HAP-1 (cell line): ENCODE data around the gene CAND1.
"Not testable (repeated sequence)": the region's sequence is repeated elsewhere in the genome, so short reads cannot be mapped to it uniquely, and the experiment has no call there.

Experiments used
- DNase-seq, 2 experiments: peaks; one replicate each; pipeline ENCODE4 v3.0.0-alpha.2; 2016 to 2020; ENCODE audit warnings: low spot score in 2 of 2
- H3K27me3 ChIP-seq: fragments of 250-450 bp; sonication (Bioruptor Pico); 2 replicates; pipeline ENCODE4 v1.5.1; 2020; ENCODE audit warnings: low read depth, mild to moderate bottlenecking, moderate library complexity
- H3K36me3 ChIP-seq: fragments of 250-450 bp; sonication (Bioruptor Pico); replicated peaks from 2 replicates; pipeline ENCODE4 v1.5.1; 2020; ENCODE audit warnings: mild to moderate bottlenecking
- H3K4me1 ChIP-seq: fragments of 250-450 bp; sonication (Bioruptor Pico); 2 replicates; pipeline ENCODE4 v1.5.1; 2020; ENCODE audit warnings: mild to moderate bottlenecking
- H3K4me3 ChIP-seq: fragments of 250-450 bp; sonication (Bioruptor Pico); 2 replicates; pipeline ENCODE4 v1.5.1; 2020; ENCODE audit warnings: mild to moderate bottlenecking, moderate library complexity
- H3K9me3 ChIP-seq: fragments of 250-450 bp; sonication (Bioruptor Pico); 2 replicates; pipeline ENCODE4 v1.5.1; 2020; ENCODE audit warnings: mild to moderate bottlenecking, moderate library complexity
- in situ Hi-C: fragments of 300-500 bp; cut with MboI; formaldehyde crosslinking; loops from 3 replicates; pipeline ENCODE4 v1.14.3; 2020; ENCODE audit warnings: low sequenced_read_pairs, inconsistent platforms, mixed read lengths

Gene CAND1

DNA sequence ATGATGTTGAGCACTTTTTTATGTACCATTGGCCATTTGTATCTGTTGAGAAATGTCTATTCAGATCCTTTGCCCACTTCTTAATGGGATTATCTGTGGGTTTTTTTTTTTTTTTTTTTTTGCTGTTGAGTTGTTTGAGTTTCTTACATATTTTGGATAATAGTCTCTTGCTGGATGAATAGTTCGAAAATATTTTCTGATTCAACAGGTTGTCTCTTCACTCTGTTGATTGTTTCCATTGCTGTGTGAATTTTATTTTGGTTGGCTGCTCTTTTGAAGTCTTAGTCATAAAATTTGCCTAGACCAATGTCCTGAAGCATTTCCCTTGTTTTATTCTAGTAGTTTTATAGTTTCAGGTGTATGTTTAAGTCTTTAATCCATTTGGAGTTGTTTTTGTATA lies 64.5 kb downstream of the CAND1 start:
- in situ Hi-C loops: no loop called here

GRCh38 chr12:67338426-67338825 lies 69.3 kb downstream of the CAND1 start:
- no peaks in the 10 kb centered on the region for H3K36me3 ChIP-seq

More for the DNA sequence above, 64.5 kb downstream of the CAND1 start:
- Histone ChIP-seq H3K9me3 (no peaks in the 10 kb centered on the region), H3K36me3 (no peaks in the 10 kb centered on the region), H3K4me3 (no peak overlapping the region), H3K27me3 (no peaks in the 10 kb centered on the region), H3K4me1 (no peaks in the 10 kb centered on the region)
- DNase-seq: no peak

DNA sequence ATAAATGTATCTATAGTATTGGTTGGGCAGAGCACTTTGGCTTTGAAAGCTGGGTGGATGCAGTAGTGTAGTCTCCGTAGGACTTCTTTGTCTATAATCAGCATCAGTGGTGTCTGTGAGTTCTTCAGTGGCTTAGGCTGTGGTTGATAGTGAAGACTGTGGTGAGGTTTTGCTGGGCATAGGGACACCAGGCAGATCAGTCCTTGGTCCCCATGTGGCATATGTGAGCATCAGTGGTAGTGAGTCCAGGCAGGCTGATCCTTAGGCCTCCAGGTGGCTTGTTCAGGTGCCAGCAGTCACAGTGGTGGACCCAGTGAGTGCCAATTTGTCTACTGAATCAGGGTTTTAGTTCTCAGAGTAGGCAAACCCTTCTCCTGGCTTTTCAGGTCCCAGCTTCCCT lies 70.4 kb downstream of the CAND1 start:
- no peaks in the 10 kb centered on the region for H3K4me1 ChIP-seq
- no peaks in the 10 kb centered on the region for H3K9me3 ChIP-seq
- no peak for DNase-seq
- in situ Hi-C loops: no loop called here
- H3K36me3 ChIP-seq: no peaks in the 10 kb centered on the region
- H3K4me3 ChIP-seq: no peak overlapping the region
- no peaks in the 10 kb centered on the region for H3K27me3 ChIP-seq

More at GRCh38 chr12:67338426-67338825, 69.3 kb downstream of the CAND1 start:
- in situ Hi-C loops: no loop called here
- Histone ChIP-seq H3K9me3 (no peaks in the 10 kb centered on the region), H3K27me3 (no peaks in the 10 kb centered on the region), H3K4me3 (no peak overlapping the region), H3K4me1 (no peaks in the 10 kb centered on the region)
- no peak for DNase-seq

DNA sequence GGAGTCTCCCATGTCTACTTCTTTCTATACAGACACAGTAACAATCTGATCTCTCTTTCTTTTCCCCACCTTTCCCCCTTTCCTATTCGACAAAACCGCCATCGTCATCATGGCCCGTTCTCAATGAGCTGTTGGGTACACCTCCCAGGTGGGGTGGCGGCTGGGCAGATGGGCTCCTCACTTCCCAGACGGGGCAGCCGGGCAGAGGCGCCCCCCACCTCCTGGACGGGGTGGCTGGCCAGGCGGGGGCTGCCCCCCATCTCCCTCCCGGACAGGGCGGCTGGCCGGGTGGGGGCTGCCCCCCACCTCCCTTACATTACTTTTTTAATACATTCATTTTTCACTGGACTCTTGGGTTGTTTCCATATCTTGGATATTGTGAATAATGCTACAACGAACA lies 71.9 kb downstream of the CAND1 start:
- in situ Hi-C loops, H3K4me3 ChIP-seq, H3K4me1 ChIP-seq, H3K36me3 ChIP-seq, H3K9me3 ChIP-seq, DNase-seq, H3K27me3 ChIP-seq: not testable (repeated sequence)

GRCh38 chr12:67344979-67345710 lies 76.0 kb downstream of the CAND1 start:
- no peak for DNase-seq
- in situ Hi-C loops: no loop called here
- H3K27me3 ChIP-seq: no peaks in the 10 kb centered on the region
- H3K4me3 ChIP-seq: no peak overlapping the region
- H3K4me1 ChIP-seq: no peaks in the 10 kb centered on the region
- no peaks in the 10 kb centered on the region for H3K9me3 ChIP-seq
- no peaks in the 10 kb centered on the region for H3K36me3 ChIP-seq

GRCh38 chr12:67348683-67349082 lies 79.5 kb downstream of the CAND1 start:
- Histone ChIP-seq H3K9me3 (no peaks in the 10 kb centered on the region), H3K27me3 (no peaks in the 10 kb centered on the region), H3K4me1 (no peaks in the 10 kb centered on the region), H3K4me3 (no peak overlapping the region), H3K36me3 (no peaks in the 10 kb centered on the region)
- in situ Hi-C loops: no loop called here
- no peak for DNase-seq

DNA sequence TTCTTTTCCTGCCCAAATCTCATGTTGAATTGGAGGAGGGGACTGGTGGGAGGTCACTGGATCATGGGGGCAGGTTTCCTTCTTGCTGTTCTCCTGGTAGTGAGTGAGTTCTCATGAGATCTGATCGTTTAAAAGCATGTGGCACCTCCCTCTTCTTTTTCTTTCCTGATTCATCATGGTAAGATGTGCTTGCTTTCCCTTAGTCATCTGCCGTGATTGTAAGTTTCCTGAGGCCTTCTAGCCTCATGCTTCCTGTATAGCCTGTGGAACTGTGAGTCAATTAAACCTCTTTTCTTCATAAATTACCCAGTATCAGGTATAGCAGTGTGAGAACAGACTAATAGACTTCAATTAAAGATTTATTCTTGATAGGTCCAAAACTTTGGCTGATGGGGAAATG lies 83.5 kb downstream of the CAND1 start:
- H3K4me1 ChIP-seq: peaks cover 3% of the 10 kb centered on the region; the same call in 1 of the 2 replicates
- H3K9me3 ChIP-seq: no peaks in the 10 kb centered on the region
- H3K27me3 ChIP-seq: no peaks in the 10 kb centered on the region
- in situ Hi-C loops: loop anchor here (10.0 to 25.0 kb wide), 2 partner anchors 92 to 585 kb away; no protein-coding TSS in a partner anchor
- H3K36me3 ChIP-seq: no peaks in the 10 kb centered on the region
- H3K4me3 ChIP-seq: no peak overlapping the region
- DNase-seq: no peak

DNA sequence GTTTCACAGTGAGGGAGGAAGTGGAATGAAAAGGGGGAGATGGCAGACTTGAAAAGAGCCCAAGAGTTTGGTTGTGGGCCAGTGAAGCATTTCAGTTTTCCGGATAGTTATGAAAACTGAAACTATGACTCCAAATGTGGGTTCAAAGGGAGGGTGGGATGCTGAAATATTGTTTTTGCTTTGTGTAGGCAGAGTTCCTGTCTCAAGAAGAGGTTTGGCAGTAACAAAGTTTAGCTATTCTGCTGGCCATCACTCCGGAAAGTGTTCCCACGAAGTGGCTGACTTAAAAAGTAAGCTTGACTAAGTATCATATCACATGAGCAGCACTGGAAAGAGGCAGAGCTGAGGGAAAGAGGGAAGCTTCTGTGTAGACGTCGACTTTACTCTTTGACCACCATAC lies 85.2 kb downstream of the CAND1 start:
- no peaks in the 10 kb centered on the region for H3K9me3 ChIP-seq
- peaks cover 3% of the 10 kb centered on the region; the same call in 1 of the 2 replicates for H3K4me1 ChIP-seq
- no peaks in the 10 kb centered on the region for H3K27me3 ChIP-seq
- H3K4me3 ChIP-seq: no peak overlapping the region
- in situ Hi-C loops: loop anchor here (10.0 to 25.0 kb wide), 2 partner anchors 90 to 583 kb away; no protein-coding TSS in a partner anchor
- H3K36me3 ChIP-seq: no peaks in the 10 kb centered on the region
- no peak for DNase-seq

DNA sequence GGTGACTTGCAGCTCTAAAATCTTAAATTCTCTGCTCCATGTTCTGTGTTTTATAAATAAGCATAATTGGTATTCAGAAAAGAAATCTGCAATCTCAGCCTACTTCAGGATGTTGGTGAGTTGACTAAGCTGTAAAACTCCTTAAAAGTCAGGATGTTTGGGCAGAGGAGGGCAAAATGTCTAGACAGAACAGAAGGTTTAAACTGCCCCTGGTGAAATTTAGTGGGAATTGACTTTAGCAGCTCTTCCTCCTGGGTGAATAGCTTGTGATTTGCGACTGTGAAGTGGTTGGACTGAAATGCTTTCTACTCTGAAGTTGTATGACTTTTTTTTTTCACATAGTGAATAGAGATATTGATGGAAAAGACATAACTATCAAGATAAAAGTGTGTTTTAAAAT lies 85.8 kb downstream of the CAND1 start:
- no peak for DNase-seq
- H3K4me1 ChIP-seq: peaks cover 3% of the 10 kb centered on the region; the same call in 1 of the 2 replicates
- no peaks in the 10 kb centered on the region for H3K36me3 ChIP-seq
- in situ Hi-C loops: loop anchor here (10.0 to 25.0 kb wide), 2 partner anchors 90 to 582 kb away; no protein-coding TSS in a partner anchor
- no peaks in the 10 kb centered on the region for H3K9me3 ChIP-seq
- no peaks in the 10 kb centered on the region for H3K27me3 ChIP-seq
- H3K4me3 ChIP-seq: no peak overlapping the region

GRCh38 chr12:67355428-67356379 lies 86.5 kb downstream of the CAND1 start:
- in situ Hi-C loops: loop anchor here (10.0 to 25.0 kb wide), 2 partner anchors 89 to 582 kb away; no protein-coding TSS in a partner anchor
- no peaks in the 10 kb centered on the region for H3K36me3 ChIP-seq
- H3K4me3 ChIP-seq: no peak overlapping the region

GRCh38 chr12:67356380-67356774 lies 87.2 kb downstream of the CAND1 start:
- Histone ChIP-seq H3K4me3 (no peak overlapping the region), H3K36me3 (no peaks in the 10 kb centered on the region), H3K9me3 (no peaks in the 10 kb centered on the region), H3K4me1 (peaks cover 3% of the 10 kb centered on the region; the same call in 1 of the 2 replicates), H3K27me3 (no peaks in the 10 kb centered on the region)
- no peak for DNase-seq
- in situ Hi-C loops: loop anchor here (10.0 to 25.0 kb wide), 2 partner anchors 88 to 581 kb away; no protein-coding TSS in a partner anchor

More at GRCh38 chr12:67355428-67356379, 86.5 kb downstream of the CAND1 start:
- DNase-seq: peak; percentile 23 to 59
- Histone ChIP-seq H3K9me3 (no peaks in the 10 kb centered on the region), H3K27me3 (no peaks in the 10 kb centered on the region), H3K4me1 (peaks cover 3% of the 10 kb centered on the region; the same call in 1 of the 2 replicates)

DNA sequence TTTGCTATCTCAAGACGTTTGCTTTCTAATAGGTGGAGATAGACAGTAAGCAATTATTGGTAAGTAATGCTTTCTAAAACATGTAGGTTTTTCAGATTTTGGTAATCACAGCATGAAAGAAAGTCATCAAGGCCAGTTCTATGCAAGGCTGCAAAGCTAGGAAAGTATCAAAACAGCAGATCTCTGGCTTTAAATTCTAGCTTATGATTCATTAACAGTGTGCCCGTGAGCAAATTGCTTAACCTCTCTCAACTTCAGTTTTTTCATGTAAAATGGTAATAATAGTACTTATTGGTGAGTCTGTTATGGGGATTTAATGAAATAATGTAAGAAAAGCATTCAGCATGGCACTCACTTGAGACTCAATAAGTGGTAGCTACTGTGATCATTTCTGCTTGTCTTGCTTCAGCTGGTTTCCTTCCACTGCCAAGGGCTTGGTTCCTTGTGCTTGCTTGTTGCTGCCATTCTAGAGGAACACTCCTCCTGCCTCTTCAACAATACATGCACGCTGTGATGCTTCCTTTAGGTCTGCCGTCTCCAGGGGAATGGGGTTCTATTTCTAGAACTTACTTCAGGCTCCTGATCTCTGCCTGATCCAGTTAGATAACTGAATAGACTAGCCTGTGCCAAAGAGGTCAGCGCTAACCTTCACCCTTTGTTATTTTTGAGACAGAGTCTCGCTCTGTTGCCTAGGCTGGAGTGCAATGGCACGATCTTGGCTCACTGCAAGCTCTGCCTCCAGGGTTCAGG lies 88.4 kb downstream of the CAND1 start:
- peaks cover 3% of the 10 kb centered on the region; the same call in 1 of the 2 replicates for H3K4me1 ChIP-seq
- in situ Hi-C loops: loop anchor here (10.0 to 25.0 kb wide), 2 partner anchors 87 to 580 kb away; no protein-coding TSS in a partner anchor
- no peaks in the 10 kb centered on the region for H3K27me3 ChIP-seq
- no peak for DNase-seq
- no peak overlapping the region for H3K4me3 ChIP-seq
- H3K36me3 ChIP-seq: no peaks in the 10 kb centered on the region
- no peaks in the 10 kb centered on the region for H3K9me3 ChIP-seq

GRCh38 chr12:67358781-67359338 lies 89.7 kb downstream of the CAND1 start:
- H3K4me3 ChIP-seq: no peak overlapping the region
- no peak for DNase-seq
- H3K4me1 ChIP-seq: peaks cover 3% of the 10 kb centered on the region; the same call in 1 of the 2 replicates
- no peaks in the 10 kb centered on the region for H3K27me3 ChIP-seq
- H3K36me3 ChIP-seq: no peaks in the 10 kb centered on the region
- H3K9me3 ChIP-seq: no peaks in the 10 kb centered on the region
- in situ Hi-C loops: loop anchor here (10.0 to 25.0 kb wide), 2 partner anchors 86 to 578 kb away; no protein-coding TSS in a partner anchor
